Measurements from ENCODE around the gene FA2H. TPM values are rescaled to one million over a fixed set of nuclear protein-coding genes. Genes with fewer than 3 reads are reported as not detected.

Gene FA2H
- total RNA-seq, 4 donors from 2014 or later = 0.41 TPM; not detected in 3

DNA sequence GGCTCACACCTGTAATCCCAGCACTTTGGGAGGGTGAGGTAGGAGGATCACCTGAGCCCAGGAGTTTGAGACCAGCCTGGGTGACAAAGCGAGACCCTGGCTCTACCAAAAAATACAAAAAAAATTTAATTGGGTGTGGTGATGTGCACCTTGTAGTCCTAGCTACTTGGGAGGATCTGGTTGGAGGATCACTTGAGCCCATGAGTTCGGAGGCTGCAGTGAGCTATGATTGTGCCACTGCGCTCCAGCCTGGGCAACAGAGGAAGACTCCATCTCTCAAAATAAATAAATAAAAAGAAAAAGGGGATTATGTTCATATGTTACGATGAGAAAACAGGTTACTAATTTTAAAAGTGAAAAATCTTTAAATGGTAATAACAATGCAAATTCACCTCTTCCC lies 75.0 kb downstream of the FA2H start:
- no peak for ATAC-seq
- intact Hi-C loops (cut with DNase I; ENCODE audit: low total_unique reads) (no loop called here), in situ Hi-C loops (cut with MboI; ENCODE audit: low sequenced_read_pairs in 4 of 4) (loop anchor here in 3 of 4 donors (10.0 to 25.0 kb wide), 3 partner anchors 155 to 165 kb away; no protein-coding TSS in a partner anchor)
- peaks cover 6 to 7% of the 10 kb centered on the region in 2 donors for H3K4me1 ChIP-seq
- DNase-seq = no peak
- no peaks in the 10 kb centered on the region for H3K36me3 ChIP-seq
- peaks cover 0 to 12% (median 8%) of the 10 kb centered on the region in 3 donors for H3K27me3 ChIP-seq
- no peak for TF ChIP-seq POLR2A (IDR thresholded peaks at IDR 0.05)
- no peak for TF ChIP-seq CTCF (IDR thresholded peaks at IDR 0.05 in 4 of 5, conservative IDR thresholded peaks at IDR 0.05 in 1 of 5)
- peak overlapping the region; percentile 55 to 87 (median 66) for H3K4me3 ChIP-seq
- no peaks in the 10 kb centered on the region for H3K9me3 ChIP-seq
- peak overlapping the region; percentile 24 to 78 (median 66) for H3K27ac ChIP-seq

GRCh38 chr16:74698222-74698621 lies 76.4 kb downstream of the FA2H start:
- Histone ChIP-seq H3K4me3 (no peak overlapping the region), H3K27me3 (peaks cover 0 to 12% (median 8%) of the 10 kb centered on the region in 3 donors), H3K9me3 (no peaks in the 10 kb centered on the region), H3K27ac (peak overlapping the region in 1 of 4 donors; percentile 6), H3K4me1 (peaks cover 6 to 7% of the 10 kb centered on the region in 2 donors), H3K36me3 (peaks cover 0 to 3% of the 10 kb centered on the region in 2 donors)
- in situ Hi-C loops (cut with MboI; ENCODE audit: low sequenced_read_pairs in 4 of 4) (no loop called here), intact Hi-C loops (cut with DNase I; ENCODE audit: low total_unique reads) (no loop called here)
- no peak for ATAC-seq
- no peak for TF ChIP-seq POLR2A (IDR thresholded peaks at IDR 0.05)
- no peak for TF ChIP-seq CTCF (IDR thresholded peaks at IDR 0.05 in 4 of 5, conservative IDR thresholded peaks at IDR 0.05 in 1 of 5)
- DNase-seq = no peak

- in situ Hi-C loops (cut with MboI; ENCODE audit: low sequenced_read_pairs in 4 of 4) = no loop called here
- TF ChIP-seq CTCF (IDR thresholded peaks at IDR 0.05 in 4 of 5, conservative IDR thresholded peaks at IDR 0.05 in 1 of 5) (no peak), POLR2A (IDR thresholded peaks at IDR 0.05) (peak in 1 of 2 donors; percentile 4)
- Histone ChIP-seq H3K4me3 (peak overlapping the region; percentile 42 to 68 (median 56)), H3K9me3 (no peaks in the 10 kb centered on the region), H3K4me1 (peaks cover 6 to 7% of the 10 kb centered on the region in 2 donors), H3K27ac (peak overlapping the region; percentile 38 to 72 (median 56)), H3K36me3 (peaks cover 0 to 3% of the 10 kb centered on the region in 2 donors), H3K27me3 (peaks cover 0 to 12% (median 8%) of the 10 kb centered on the region in 3 donors)
- peak; percentile 100 for ATAC-seq
- peak; percentile 78 to 83 for DNase-seq
- intact Hi-C loops (cut with DNase I; ENCODE audit: low total_unique reads) = loop anchor here (1.0 kb wide), 1 partner anchor 29 kb away; the partner anchor contains the start of gene RFWD3
These were observed 78.9 kb downstream of the FA2H start for GRCh38 chr16:74695450-74696422.

- no peak for TF ChIP-seq CTCF (IDR thresholded peaks at IDR 0.05 in 4 of 5, conservative IDR thresholded peaks at IDR 0.05 in 1 of 5)
- TF ChIP-seq POLR2A (IDR thresholded peaks at IDR 0.05) = no peak
- Histone ChIP-seq H3K9me3 (no peaks in the 10 kb centered on the region), H3K36me3 (peaks cover 0 to 3% of the 10 kb centered on the region in 2 donors), H3K27me3 (no peaks in the 10 kb centered on the region), H3K27ac (no peak overlapping the region), H3K4me3 (no peak overlapping the region), H3K4me1 (peaks cover 0 to 2% of the 10 kb centered on the region in 2 donors)
- intact Hi-C loops (cut with DNase I; ENCODE audit: low total_unique reads) (no loop called here), in situ Hi-C loops (cut with MboI; ENCODE audit: low sequenced_read_pairs in 4 of 4) (no loop called here)
- ATAC-seq (no peak), DNase-seq (no peak)
These were observed 83.3 kb downstream of the FA2H start for GRCh38 chr16:74691093-74691855.

All from gastrocnemius medialis (tissue), 4 donors.